HG03025 (cell line): ENCODE results near the gene WSCD2.

ENCODE experiments used
- ATAC-seq: cut with Tn5 transposase; IDR thresholded peaks from one replicate; pipeline ENCODE4 v1.9.1; 2021; ENCODE audit warnings: mild to moderate bottlenecking, moderate library complexity; ENCODE audit not compliant: unreplicated experiment, low FRiP score

Gene WSCD2

DNA sequence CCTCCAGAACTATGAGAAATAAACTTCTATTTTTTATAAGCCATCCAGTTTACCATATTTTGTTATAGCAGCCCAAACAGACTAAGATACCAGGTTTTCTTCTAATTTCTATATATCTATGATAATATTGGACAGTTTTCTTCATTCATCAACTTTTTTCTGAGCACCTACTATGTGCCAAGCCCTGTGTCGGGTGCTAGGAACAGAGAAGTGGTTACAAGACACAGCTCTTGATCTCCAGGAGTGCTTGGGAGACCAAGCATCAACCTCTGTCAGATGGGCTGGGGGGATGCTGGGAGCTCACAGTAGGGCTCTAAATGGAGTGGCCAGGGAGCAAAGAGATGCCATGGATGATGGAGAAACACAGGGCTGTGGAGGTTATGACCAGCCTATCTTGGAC is 2.9 kb upstream of the WSCD2 start:
- ATAC-seq: no peak

DNA sequence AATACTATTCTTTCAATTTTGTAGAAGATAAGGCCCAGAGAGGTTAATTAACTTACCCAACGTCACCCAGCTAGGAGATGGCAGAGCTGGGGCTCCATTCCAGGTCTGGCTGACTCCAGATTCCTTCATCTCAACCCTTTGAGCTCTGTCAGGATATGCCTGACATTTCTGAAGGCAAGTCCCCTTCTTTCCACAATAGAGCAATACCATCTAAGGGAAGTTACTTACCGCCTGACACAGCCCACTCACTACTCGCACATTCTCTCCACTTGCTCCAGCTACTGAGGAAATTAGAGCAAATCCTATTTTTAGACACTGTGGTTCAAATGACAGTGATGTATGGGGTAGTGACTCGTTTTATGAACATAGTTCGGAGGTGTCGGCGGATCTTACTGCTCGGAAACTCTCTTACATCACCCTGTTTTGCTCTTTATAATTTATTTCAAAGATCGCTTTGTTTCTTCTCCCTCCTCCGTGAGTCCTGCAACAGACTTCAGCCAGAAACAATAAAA is 2.0 kb upstream of the WSCD2 start:
- ATAC-seq: no peak

DNA sequence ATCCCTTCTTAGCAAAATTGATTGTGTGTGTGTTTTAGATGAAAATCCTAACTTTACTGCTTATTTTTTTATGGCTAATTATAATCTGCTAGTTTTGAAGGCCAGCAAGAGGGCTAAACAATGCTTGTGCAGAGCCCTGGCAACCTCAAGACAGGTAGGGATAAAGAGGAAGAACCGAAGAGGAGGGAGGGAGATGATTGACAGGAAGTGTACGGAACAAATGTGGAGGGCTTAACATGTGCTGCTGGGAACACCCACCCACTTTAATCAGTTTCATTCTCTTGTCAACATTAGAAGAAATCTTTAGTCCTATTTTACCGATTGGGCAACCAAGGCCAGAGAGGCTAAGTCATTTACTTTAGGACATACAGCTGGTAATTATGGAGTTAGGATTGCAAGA is 1.4 kb upstream of the WSCD2 start:
- no peak for ATAC-seq

DNA sequence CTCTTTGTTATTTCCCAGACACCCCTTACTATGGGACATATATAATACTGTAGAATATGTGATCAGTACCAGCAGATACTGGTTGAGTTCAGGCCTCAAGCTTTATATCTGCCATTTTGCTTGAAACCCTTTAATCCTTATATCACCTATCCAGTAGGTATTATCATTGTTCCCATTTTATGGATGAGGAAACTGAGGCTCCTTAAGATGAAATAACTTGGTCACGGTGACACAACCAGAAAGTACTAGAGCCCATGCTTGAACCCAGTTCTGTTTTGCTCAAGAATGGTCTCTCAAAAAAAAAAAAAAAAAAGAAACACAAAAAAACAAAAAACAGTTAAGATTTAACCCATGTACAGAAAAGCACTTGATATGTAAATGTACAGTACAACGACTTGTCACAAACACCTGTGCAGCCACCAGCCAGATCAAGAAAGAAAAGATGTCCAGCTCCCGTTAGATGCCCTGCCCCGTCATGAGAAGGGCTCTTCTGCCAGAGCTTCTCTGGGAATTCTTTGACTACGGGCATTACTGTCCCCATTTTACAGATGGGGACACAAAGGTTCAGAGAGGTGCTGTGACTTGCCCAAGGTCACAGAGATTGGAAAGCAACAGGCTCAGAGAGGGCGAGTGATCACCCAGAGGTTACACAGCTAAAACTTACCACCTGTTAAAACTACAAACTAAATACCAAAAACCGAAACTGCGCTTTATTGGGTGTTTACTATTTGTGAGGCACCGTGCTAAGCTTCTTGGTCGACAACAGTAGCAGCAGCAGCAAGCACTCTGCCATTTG is 669 bp upstream of the WSCD2 start:
- no peak for ATAC-seq

DNA sequence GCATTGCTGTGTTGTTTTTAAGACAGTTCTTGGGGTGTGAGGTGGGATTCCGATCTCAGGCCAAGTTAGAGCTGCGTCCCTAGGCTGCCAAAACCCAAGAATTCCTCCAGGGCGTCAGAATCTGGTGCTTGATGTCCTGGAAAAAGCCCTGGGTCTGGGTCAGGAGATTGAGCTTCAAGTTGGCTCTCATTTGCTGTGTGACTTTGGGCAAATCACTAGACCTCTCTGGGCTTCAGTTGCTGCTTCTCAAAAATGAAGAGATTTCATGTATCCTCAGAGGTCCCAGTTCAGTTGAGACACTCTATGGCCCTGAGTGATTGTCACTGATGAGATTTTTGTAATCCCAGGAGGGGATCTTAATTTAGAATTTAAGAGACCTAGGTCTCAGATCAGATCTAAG is 1.9 kb downstream of the WSCD2 start:
- no peak for ATAC-seq

DNA sequence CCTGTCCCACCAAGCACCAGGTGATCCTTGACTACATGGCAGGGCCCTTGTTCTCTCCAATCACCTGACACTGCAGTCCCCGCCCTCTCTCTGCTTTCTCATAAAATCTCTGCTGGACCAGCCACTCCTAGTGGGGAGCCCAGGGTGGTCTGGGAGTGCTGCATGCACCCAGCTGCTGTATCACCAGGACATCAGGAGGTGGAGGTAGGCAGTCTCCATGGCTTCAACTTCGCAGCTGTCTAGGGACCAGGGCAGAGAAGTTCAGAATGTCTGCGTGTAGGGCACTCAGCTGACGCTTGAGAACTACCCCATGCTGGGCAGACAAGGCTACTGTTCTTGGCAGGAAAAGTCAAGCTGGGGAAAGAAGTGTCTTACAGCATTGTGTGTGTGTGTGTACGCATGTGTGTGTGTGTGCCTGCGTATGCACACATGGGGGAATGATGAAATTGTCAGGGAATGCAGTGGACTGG is 2.6 kb downstream of the WSCD2 start:
- ATAC-seq: no peak

DNA sequence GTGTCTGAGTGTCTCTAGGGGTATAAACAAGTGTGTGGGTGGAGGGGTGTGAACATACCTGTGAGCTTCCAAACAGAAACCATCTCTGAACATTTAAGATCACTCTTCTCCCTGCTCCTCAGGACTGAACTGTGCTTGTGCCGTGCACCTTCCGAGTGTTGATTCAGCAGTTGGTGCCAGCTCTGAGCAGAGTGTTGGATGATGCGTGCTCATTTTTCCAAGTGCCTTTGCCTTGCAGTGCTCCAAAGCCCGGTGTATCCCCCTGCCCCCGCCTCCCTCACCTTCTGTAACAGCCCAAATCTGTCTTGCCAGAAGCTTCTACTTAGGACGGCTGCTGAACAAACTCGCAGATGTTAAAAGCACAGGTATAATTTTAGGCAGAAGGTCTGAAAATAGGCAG is 4.4 kb downstream of the WSCD2 start:
- ATAC-seq: no peak

DNA sequence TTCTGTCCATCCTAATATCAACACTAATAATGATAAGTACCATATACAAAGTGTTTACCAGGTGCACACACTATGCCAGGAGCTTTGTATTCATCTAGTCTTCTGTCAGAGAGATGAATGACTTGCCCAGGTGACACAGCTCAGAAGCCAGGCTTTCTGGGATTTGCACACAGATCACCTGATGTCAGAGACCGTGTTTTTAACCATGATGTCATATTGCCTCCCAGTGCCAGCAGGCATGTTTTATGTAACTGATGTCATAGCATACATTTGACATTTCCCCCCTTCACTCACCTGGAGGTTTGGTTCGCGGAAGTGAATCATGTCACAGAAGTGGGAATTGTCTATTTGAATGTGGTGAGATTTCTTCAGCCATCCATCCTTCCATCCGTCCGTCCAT is 5.7 kb downstream of the WSCD2 start:
- ATAC-seq: no peak

DNA sequence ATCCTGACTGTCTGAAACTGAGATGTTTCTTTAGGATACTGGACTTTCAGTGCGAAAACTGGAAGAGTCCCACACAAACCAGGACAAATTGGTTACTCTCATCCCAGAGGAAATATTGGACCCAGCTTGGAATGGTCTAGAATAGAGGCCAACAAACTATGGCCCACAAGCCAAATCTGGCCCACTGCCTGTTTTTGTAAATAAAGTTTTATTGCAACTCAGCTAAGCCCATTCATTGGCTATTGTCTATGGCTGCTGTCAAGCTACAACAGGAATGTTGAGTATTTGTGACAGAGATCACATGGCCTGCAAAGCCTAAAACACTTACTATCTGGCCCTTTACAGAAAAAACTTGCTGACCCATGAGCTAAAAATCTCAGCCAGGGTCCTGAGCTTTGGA is 6.5 kb downstream of the WSCD2 start:
- ATAC-seq: no peak

DNA sequence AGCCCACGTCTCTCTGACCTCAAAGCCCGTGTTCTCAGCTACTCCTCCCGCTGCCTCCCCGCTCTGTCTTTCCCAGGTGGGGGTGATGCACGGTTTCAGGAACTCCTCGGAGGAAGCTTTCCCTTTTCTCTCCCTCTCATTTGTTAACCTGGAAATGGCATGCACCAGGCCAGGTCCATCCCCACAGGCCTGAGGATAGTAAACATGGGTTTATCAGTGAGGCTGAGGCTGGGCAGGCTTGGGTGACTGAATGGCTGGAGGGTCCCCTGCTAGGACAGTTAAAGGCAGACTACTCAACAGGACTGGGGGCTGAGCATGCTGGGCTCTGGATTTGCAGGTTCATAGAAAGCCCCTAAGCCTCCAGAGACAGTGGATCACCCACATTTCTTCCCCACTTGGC is 7.6 kb downstream of the WSCD2 start:
- no peak for ATAC-seq

DNA sequence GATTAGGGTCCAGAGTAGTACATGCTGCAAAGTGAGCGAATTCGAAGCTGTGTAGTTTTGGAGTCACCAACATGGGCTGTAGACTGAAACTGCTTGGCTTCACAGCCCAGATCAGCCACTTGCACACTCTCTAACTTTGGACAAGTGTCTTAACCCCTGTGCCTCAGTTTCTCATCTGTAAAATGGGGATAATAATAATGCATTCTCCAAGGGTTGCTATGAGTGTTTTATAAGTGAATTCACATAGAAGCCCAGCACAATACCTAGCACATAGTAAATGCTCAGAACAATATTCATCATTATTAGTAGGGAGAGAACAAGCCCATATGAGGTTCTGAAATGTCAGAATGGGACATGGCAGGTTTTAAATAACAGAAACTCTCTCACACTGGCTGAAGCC is 10.4 kb downstream of the WSCD2 start:
- no peak for ATAC-seq

DNA sequence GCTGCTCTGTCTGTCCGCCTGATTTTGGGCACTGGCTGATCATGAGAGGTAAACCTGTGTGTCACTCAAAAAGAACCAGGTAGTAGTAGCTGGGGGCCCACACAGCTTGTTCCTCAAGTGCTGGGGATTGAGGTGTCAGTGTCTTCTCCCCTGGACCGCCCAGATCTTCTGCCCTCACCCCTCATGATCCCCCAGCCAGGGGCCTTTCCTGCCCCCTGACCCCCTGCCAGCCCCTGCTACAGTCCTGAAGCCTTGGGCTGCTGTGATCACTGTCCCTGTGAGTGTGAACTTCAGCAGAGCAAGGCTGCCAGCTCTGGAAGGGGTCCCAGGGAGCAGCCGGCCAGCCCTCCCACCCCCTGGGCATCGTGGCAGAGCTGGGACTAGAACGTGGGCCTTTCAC is 11.4 kb downstream of the WSCD2 start:
- ATAC-seq: no peak

DNA sequence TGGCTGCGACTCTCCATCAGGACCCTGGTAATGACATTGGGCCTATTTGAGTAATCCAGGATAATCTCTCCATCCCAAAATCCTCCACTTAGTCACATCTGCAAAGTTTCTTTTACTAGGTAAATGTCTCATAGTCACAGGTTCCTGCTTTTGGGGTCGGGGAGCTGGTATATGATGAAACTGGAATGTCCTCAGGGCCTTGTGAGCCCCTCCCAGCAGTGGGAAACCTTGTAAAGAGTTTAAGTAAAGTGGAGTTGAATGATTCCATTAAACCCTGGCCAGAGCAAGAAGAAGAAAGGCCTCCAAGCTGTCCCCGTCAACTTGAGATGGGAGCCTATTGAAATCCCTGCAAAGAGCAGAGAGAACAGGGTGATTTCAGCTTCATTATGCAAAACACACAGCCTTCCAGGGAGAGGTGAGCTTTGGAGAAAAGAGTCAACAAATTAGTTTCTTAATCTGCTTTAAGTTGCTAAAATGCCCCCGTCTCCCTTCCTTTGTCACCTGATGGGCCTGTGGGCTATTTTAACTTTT is 12.6 kb downstream of the WSCD2 start:
- ATAC-seq: no peak

DNA sequence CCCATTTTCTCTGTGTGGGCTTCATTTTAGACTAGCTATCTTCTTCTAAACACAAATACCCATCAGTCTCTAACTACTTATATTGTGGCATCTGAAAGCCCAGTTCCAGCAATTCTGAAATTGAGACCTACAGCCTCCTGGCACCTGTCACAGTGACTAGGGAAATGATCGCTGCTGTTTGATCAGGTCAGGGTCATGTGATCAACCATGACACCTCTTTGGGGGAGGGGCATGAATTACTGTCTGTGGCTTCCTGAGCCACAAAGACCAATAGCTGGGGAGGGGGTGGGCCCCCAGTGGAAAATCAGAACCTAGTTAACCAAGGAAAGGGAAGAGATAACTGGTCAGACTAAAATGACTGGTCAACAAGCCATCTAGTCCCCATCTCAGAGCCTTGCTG is 14.1 kb downstream of the WSCD2 start:
- ATAC-seq: no peak

DNA sequence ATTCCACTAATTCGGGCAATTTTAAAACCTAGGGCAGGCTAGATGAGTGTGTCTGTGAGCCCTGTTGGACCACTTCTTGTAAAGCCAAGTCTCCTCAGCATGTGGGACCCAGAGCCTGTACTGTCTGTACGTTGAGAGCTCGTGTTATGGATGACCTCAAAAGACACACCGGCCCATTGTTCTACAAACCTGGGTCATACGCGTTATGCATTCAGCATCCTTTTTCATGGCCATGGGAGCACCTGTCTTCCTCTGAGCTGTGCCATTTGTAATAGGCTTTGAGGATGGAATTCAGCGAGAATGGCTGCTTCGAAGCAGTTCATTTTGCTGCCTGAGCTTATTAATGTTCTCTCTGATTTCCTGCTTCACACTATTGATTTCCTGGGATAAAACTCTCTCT is 15.0 kb downstream of the WSCD2 start:
- no peak for ATAC-seq

DNA sequence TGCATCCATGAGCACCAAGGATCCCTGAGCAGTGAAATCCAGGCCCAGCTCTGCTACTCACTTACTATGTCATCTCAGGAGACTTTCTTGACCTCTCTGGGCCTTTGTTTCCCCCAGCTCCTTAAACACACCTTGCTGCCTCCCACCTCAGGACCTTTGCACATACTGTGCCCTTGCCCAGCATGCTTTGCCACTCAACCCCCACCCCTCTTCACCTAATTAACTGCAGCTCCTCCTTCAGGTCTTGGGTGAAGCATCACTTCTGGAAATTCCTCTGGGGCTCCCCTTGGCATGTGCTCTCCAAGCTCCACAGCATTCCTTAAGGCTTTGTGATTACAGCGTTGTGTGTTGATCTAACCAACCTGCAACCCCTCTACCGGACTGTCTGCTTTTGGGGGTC is 15.9 kb downstream of the WSCD2 start:
- ATAC-seq: no peak

DNA sequence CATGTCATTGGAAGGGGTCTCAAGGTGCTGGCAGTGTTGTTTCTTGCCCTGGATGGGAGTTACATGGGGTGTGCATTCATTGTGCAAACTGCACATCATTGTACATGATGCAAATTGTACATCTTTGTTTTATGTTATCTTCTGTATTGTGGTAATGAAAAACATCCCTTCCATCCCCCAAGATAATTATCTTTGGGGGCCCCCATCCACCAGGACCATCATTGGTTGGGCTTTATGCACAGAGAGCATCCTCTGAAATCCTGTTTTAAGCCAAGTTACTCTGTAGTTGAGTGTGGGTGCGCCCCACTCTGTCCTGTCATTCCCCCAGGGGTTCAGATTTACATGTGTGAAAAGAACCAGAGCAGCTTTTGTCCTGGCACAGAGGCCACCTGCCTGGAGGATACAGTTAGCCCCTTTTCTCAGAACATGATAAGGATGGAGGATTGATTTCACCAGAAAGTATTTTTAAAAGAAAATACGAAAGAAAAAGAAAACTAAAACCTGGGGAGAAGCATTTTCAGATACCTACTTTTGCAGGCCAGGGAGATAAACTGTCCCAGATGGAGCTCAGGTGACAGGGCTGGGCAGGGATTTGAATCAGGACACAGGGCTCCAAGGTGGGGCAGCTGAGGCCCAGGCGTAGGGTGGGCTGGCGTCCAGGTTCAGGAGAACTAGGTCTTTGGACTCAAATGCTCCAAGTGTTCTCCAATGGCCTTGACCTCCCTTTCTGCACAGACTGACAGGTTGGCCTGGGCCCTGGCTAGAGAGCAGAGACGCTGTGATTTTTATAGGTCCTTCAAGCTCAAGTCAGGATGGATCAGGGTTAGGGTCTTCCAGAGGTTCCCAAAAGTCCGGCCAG is 17.2 kb downstream of the WSCD2 start:
- ATAC-seq: no peak

DNA sequence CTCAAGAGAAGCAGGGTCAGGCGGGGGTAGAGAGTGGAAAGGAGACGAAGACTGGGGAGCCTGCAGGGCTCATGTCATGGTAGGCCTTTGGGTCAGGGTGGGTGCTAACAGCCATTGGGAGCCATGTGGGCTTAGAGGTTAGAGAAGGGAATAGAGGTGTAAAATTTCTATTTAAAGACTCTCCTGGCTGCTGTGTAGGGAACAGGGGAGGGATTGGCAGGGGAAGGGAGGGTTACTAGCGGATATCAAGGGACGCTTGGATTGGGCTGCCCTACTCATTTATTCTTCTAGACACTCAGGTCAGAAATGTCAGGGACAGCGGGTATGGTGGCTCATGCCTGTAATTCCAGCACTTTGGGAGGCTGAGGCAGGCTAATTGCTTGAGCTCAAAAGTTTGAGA is 18.2 kb downstream of the WSCD2 start:
- ATAC-seq: no peak

DNA sequence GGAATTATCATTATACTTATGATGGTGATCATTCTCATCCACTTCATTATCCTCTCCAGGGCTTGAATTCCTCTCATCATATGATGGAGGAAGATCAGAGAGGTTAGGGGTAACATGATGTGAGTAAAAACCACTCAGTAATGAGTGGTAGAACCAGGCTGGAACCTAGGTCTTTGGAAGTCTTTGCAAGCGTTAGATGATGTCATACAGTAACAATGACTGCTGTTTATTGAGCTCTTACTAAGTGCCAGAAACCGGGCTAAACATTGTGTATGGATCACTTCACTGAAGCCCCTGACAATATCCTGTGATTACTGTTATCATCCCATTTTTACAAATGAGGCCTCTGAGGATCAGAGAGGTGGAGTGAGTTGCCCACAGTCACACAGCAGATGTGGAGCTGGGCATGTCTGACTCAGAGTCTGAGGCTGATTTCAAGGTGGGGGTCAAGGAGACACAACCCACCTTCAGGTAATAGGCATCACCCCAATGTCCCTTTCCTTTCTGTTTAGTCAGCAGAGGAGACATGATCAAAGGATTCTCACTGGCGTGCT is 19.5 kb downstream of the WSCD2 start:
- ATAC-seq: no peak

DNA sequence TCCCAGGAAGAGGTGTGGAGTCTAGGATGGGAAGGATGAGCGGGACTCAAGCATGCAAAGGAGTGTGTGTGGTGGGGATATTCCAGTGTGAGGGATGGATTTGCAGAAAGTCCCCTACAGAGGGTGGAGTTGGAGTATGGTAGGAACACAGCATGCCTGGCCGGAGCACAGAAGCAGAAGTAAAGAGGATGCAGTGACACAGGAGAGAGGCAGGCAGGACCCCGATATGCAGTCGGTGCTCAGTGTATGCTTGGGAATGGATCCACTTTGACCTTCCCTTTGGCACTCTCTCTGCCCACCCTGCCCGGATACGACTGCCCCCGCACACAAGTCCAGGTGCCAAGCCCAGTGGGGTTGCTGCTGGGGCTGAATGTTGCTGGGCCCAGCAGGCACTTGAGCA is 21.3 kb downstream of the WSCD2 start:
- ATAC-seq: no peak

DNA sequence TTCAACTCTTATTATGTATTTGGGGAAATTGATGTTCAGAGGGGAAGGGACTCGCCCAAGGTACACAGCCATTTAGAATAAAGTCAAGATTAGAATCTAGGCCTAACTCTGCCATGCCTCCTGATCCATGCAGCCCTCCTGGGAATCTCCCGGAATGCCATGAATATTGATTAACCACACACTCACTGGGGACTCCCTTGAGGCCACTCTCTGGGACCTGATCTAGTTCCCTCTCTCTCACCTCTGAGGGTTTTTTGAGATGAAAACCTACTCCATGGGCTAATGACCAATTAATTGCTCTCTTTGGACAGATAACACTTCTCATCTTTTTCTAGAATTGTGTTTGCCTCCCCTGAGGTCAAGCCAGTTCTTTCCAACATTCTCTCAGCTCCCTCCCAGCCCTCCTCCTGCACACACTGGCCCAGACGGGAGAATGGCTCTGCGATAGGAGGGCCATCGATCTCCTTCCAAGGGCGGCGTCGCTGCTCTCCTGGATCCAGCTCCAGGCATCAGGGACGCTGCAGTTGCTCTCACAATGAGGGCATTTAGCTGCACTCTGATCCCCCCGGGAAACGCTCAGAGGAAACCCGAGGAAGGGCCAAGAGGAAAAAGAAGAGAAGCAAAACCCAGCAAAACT is 22.6 kb downstream of the WSCD2 start:
- no peak for ATAC-seq
